ENCODE data around the gene ABCC9.

DNA sequence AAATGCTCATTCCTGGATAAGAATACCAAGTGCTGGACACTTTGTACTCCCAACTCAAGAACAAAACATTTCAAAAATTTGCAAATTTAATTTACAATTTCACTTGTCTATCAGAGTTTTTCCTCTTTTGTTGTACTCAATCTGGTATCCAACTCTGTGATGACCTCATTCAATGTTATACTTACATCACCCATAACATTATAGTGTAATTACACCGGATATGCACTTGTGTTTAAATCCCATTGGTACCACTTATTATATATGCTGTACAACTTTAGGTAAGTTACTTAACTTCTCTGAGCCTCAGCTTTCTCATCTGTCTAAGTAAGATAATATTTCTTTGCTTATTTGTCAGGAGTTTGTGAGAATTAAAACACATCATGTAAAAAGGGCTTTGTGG, 90.1 kb downstream of the ABCC9 start:
- TF ChIP-seq, protein P1, sequence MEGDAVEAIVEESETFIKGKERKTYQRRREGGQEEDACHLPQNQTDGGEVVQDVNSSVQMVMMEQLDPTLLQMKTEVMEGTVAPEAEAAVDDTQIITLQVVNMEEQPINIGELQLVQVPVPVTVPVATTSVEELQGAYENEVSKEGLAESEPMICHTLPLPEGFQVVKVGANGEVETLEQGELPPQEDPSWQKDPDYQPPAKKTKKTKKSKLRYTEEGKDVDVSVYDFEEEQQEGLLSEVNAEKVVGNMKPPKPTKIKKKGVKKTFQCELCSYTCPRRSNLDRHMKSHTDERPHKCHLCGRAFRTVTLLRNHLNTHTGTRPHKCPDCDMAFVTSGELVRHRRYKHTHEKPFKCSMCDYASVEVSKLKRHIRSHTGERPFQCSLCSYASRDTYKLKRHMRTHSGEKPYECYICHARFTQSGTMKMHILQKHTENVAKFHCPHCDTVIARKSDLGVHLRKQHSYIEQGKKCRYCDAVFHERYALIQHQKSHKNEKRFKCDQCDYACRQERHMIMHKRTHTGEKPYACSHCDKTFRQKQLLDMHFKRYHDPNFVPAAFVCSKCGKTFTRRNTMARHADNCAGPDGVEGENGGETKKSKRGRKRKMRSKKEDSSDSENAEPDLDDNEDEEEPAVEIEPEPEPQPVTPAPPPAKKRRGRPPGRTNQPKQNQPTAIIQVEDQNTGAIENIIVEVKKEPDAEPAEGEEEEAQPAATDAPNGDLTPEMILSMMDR (conservative IDR thresholded peaks at IDR 0.05) = no peak
- no peak for TF ChIP-seq ZFX (IDR thresholded peaks at IDR 0.05)

Data from C4-2B (cell line).